ENCODE data around the gene GREB1.

The GREB1 gene

GRCh38 chr2:11562011-11562410, 28.2 kb downstream of the GREB1 start:
- no peak for DNase-seq (ENCODE audit: low read depth)

GRCh38 chr2:11562476-11562875, 28.6 kb downstream of the GREB1 start:
- no peak for DNase-seq (ENCODE audit: low read depth)

- DNase-seq (ENCODE audit: low read depth), result no peak
These were observed 30.2 kb downstream of the GREB1 start for GRCh38 chr2:11563784-11564666.

- DNase-seq (ENCODE audit: low read depth), result no peak
These were observed 31.1 kb downstream of the GREB1 start for GRCh38 chr2:11564816-11565567.

GRCh38 chr2:11566383-11566782, 32.5 kb downstream of the GREB1 start:
- DNase-seq (ENCODE audit: low read depth), result no peak

GRCh38 chr2:11567631-11568031, 33.8 kb downstream of the GREB1 start:
- DNase-seq (ENCODE audit: low read depth), result no peak

- DNase-seq (ENCODE audit: low read depth), result no peak
These were observed 34.6 kb downstream of the GREB1 start for GRCh38 chr2:11568436-11568835.

- no peak for DNase-seq (ENCODE audit: low read depth)
These were observed 35.8 kb downstream of the GREB1 start for GRCh38 chr2:11569636-11570035.

- no peak for DNase-seq (ENCODE audit: low read depth)
These were observed 37.3 kb downstream of the GREB1 start for GRCh38 chr2:11571170-11571569.

GRCh38 chr2:11572996-11573395, 39.2 kb downstream of the GREB1 start:
- no peak for DNase-seq (ENCODE audit: low read depth)

- DNase-seq (ENCODE audit: low read depth), result peak; percentile 74
These were observed 39.8 kb downstream of the GREB1 start for GRCh38 chr2:11573418-11574175.

GRCh38 chr2:11574176-11575046, 40.6 kb downstream of the GREB1 start:
- DNase-seq (ENCODE audit: low read depth), result peak; percentile 32

GRCh38 chr2:11576398-11576797, 42.6 kb downstream of the GREB1 start:
- DNase-seq (ENCODE audit: low read depth), result no peak

GRCh38 chr2:11577101-11577883, 43.4 kb downstream of the GREB1 start:
- no peak for DNase-seq (ENCODE audit: low read depth)

GRCh38 chr2:11578081-11578948, 44.5 kb downstream of the GREB1 start:
- DNase-seq (ENCODE audit: low read depth), result no peak

- no peak for DNase-seq (ENCODE audit: low read depth)
These were observed 45.3 kb downstream of the GREB1 start for GRCh38 chr2:11578986-11579774.

GRCh38 chr2:11579867-11580659, 46.2 kb downstream of the GREB1 start:
- DNase-seq (ENCODE audit: low read depth), result no peak

- DNase-seq (ENCODE audit: low read depth), result no peak
These were observed 46.9 kb downstream of the GREB1 start for GRCh38 chr2:11580697-11581096.

Data from amniotic epithelial cell (primary cell).